ENCODE results near the gene SLAMF7.
A peak's percentile ranks its signal among the peaks of the same experiment; 100 is the strongest.

The SLAMF7 gene

DNA sequence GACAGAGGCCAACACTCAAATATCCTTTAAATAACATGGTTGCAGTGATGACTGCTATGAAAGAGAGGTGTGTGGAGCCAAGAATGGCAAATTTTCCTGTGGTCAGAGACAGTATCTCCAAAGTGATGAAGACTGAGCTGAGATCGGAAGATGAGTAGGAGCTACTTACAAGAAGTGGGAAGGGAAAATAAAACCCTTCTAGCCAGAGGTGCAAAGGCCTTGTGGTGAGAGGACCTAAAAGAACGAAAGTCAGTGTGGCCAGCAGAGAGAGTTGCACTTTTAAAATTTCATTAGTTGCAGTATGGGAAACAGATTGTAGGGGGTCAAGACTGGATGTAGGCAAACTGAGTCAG lies 17.8 kb downstream of the SLAMF7 start:
- no peak for TF ChIP-seq ZFX (IDR thresholded peaks at IDR 0.05)
- TF ChIP-seq, protein P1, sequence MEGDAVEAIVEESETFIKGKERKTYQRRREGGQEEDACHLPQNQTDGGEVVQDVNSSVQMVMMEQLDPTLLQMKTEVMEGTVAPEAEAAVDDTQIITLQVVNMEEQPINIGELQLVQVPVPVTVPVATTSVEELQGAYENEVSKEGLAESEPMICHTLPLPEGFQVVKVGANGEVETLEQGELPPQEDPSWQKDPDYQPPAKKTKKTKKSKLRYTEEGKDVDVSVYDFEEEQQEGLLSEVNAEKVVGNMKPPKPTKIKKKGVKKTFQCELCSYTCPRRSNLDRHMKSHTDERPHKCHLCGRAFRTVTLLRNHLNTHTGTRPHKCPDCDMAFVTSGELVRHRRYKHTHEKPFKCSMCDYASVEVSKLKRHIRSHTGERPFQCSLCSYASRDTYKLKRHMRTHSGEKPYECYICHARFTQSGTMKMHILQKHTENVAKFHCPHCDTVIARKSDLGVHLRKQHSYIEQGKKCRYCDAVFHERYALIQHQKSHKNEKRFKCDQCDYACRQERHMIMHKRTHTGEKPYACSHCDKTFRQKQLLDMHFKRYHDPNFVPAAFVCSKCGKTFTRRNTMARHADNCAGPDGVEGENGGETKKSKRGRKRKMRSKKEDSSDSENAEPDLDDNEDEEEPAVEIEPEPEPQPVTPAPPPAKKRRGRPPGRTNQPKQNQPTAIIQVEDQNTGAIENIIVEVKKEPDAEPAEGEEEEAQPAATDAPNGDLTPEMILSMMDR (conservative IDR thresholded peaks at IDR 0.05), result no peak
- H3K27ac ChIP-seq, result no peak overlapping the region

DNA sequence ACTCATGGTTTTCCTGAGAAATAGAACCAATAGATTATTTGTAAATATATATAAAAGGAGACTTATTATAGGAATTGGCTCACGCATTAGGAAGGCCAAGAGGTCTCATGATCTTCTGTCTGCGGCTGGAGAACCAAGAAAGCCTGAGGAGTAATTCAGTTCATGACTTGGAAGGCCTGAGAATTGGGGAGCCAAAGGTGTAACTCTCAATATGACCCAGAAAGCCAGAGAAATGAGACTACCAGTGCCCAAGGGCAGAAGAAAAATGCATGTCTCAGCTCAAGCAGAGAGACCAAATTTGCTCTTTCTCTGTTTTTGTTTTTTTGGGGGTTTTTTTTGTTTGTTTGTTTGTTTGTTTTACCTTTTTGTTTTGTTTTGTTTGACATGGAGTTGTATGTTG lies 19.5 kb downstream of the SLAMF7 start:
- H3K27ac ChIP-seq, result no peak overlapping the region
- no peak for TF ChIP-seq ZFX (IDR thresholded peaks at IDR 0.05)

DNA sequence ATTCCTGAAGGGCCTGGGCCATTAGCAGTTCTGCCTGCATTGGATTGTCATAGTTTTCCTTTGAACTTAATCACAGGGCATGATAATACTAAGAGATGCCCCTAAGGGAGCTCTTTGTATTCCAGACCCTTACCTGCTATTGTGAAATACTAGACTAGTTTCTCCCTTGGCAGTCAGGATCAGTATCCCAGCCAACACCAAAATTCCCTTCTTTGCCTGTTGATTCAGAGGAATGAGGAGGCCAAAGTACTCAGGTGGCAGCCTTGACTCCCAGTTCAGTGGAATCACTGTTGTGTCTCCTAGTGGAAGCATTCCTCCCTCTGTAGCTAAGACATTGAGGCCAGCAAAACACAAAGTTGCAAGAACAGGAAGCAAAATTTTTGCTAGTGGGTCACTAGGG lies 20.7 kb downstream of the SLAMF7 start:
- no peak overlapping the region for H3K27ac ChIP-seq
- TF ChIP-seq, protein P1 (conservative IDR thresholded peaks at IDR 0.05), result no peak
- no peak for TF ChIP-seq ZFX (IDR thresholded peaks at IDR 0.05)

DNA sequence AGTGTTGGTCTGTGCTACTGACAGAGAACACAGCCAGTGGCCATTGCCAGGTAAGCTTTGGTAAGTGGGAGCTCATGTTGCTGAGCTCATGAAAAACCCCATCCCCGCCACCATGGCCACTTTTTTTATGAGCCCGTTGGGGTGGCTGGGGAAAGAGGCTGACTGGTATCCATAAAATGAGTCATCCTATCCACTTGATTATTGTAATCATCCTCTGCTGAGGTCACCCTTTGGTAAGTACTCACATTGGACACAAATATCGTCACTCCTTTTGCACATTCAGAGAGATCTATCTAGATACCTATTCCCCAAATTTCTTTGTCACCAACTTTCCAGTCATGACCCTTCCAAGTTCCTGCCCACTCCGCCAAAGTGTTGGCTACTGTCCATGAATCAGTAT lies 22.0 kb downstream of the SLAMF7 start:
- TF ChIP-seq, protein P1 (conservative IDR thresholded peaks at IDR 0.05), result no peak
- no peak for TF ChIP-seq ZFX (IDR thresholded peaks at IDR 0.05)
- no peak overlapping the region for H3K27ac ChIP-seq

DNA sequence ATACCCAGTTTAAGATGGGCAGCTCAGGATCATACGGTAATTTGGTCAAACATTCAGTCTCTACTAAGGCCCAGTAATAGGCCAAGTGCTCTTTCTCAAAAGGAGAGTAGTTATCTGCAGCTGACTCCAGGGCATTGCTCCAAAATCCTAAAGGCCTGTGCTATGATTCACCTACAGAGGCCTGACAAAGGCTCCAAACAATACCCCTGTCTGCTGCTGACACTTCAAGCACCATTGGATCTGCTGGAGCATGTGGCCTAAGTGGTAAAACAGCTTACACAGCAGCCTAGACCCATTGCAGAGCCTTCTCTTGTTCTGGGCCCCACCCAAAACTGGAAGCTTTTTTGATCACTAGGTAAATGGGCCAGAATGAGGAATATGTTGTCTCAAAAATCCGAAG lies 22.8 kb downstream of the SLAMF7 start:
- TF ChIP-seq ZFX (IDR thresholded peaks at IDR 0.05), result no peak
- no peak overlapping the region for H3K27ac ChIP-seq

DNA sequence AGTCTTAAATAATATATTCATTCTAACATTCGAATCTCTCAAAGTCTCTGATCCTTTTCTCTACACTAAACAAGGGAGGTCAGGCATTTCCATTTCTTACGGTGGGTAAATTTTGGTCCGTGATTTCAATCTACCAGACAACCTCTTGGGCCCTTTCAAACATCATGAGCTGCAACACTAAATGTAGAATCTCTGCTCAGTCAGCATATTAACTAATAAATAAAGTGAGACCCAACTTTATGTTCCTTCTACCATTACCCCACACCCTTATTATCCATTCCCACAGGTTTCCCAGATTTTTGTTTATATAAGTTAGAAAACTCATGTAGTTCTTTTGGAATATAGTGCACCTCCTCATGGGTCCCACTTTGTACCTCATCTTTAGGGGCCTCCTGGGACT lies 24.9 kb downstream of the SLAMF7 start:
- H3K27ac ChIP-seq, result no peak overlapping the region
- TF ChIP-seq, protein P1 (conservative IDR thresholded peaks at IDR 0.05), result no peak
- TF ChIP-seq ZFX (IDR thresholded peaks at IDR 0.05), result no peak

DNA sequence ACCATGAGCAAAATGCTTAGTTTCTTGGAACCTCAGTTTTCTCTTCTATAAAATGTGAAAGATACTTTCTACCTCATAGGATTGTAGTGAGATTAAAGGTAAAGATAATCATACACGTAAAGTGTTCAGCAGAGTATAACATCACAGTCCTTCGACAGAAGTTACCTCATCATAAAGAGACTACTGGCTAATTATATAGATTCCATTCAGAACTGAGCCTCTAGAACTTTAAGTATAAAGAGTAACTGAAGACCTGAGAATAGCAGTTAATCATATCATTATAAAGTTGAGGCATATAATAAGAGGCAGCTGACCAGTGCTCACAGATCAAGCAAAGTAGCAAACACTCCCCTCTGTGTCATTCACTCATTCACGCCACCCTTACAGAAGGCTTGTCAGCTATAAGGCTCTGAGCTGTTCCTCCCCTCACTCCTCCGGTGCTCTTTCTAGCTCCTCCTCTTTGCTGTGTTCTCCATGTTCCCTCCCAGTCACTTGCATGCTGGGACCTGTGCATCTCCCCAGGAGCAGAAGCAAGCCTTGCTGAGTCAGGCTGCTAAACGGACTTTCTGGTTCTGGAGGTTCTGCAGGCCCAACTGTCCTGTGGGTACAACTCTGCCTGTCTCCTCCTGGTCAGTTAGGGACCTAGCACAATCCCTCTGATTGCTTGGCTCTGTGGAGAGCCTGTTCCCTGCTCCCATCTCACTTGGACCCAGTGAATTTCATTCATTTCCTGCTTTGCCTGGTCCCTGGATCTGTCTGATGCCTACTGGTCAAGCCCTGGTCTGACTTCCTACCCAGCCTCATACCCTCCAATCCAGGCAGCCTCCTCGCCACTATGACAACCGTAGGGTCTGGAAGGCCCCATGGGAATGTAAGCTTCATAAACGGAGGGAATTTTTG lies 28.6 kb downstream of the SLAMF7 start:
- H3K27ac ChIP-seq, result no peak overlapping the region
- no peak for TF ChIP-seq ZFX (IDR thresholded peaks at IDR 0.05)
- TF ChIP-seq, protein P1 (conservative IDR thresholded peaks at IDR 0.05), result no peak

DNA sequence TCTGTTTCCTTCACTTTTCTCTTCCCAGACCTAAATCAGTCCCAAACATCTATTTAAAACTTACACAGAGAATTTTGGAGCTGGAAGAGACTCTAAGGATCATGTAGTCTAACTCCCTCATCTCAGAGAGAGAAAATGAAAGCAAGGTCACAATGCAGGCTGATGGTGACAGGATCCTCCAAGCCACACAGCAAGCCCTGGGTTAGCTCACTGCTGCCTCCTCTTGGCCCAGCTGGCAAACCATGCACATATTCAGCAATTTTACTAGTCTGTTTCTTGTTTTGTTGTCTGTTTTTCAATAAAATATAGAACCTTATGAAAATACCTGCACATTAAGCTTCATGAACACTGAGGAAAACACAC lies 29.2 kb downstream of the SLAMF7 start:
- no peak for TF ChIP-seq ZFX (IDR thresholded peaks at IDR 0.05)
- TF ChIP-seq, protein P1 (conservative IDR thresholded peaks at IDR 0.05), result peak; percentile 51
- H3K27ac ChIP-seq, result no peak overlapping the region

Data from C4-2B (cell line).